ENCODE data around the gene ACBD3.

- TF ChIP-seq, protein P1, sequence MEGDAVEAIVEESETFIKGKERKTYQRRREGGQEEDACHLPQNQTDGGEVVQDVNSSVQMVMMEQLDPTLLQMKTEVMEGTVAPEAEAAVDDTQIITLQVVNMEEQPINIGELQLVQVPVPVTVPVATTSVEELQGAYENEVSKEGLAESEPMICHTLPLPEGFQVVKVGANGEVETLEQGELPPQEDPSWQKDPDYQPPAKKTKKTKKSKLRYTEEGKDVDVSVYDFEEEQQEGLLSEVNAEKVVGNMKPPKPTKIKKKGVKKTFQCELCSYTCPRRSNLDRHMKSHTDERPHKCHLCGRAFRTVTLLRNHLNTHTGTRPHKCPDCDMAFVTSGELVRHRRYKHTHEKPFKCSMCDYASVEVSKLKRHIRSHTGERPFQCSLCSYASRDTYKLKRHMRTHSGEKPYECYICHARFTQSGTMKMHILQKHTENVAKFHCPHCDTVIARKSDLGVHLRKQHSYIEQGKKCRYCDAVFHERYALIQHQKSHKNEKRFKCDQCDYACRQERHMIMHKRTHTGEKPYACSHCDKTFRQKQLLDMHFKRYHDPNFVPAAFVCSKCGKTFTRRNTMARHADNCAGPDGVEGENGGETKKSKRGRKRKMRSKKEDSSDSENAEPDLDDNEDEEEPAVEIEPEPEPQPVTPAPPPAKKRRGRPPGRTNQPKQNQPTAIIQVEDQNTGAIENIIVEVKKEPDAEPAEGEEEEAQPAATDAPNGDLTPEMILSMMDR (IDR thresholded peaks at IDR 0.05) = peak in 2 of 6 experiments; percentile 28 to 43
- TF ChIP-seq POLR2A (IDR thresholded peaks at IDR 0.05) = peak; percentile 64 to 80
These were observed at the start of gene ACBD3 for GRCh38 chr1:226186124-226187018.
